Liver (tissue), 9 donors: ENCODE results near the gene EVA1C. TPM values are rescaled to one million over a fixed set of nuclear protein-coding genes. Genes with fewer than 3 reads are reported as not detected.
"Not testable (repeated sequence)": the region's sequence is repeated elsewhere in the genome, so short reads cannot be mapped to it uniquely, and the experiment has no call there.

Experiments
- DNase-seq: peaks from one replicate; pipeline ENCODE4 v3.0.0-alpha.2; 2017; ENCODE audit warnings: low spot score
- H3K27ac ChIP-seq, 2 donors: one replicate each; pipeline ENCODE4 v1.7.0; 2013; ENCODE audit warnings: inconsistent platforms in 2 of 2, low read length in 2 of 2, control low read depth in 1 of 2, low read depth in 1 of 2, mild to moderate bottlenecking in 1 of 2
- H3K27me3 ChIP-seq, 4 donors: one replicate each; pipeline versions ENCODE4 v1.6.1 to v1.7.0; 2013; ENCODE audit warnings: low read length in 3 of 4, inconsistent platforms in 1 of 4, mild to moderate bottlenecking in 1 of 4, moderate library complexity in 1 of 4; ENCODE audit not compliant: control insufficient read depth in 4 of 4, insufficient read depth in 4 of 4
- H3K36me3 ChIP-seq, 4 donors: one replicate each; pipeline versions ENCODE4 v1.6.1 to v1.7.0; 2013; ENCODE audit warnings: low read length in 3 of 4, mild to moderate bottlenecking in 3 of 4, low read depth in 1 of 4, moderate library complexity in 1 of 4; ENCODE audit not compliant: control insufficient read depth in 4 of 4, insufficient read depth in 3 of 4
- H3K4me1 ChIP-seq, 4 donors: one replicate each; pipeline versions ENCODE4 v1.6.1 to v1.7.0; 2013; ENCODE audit warnings: low read length in 3 of 4, mild to moderate bottlenecking in 3 of 4, moderate library complexity in 1 of 4; ENCODE audit not compliant: control insufficient read depth in 4 of 4, insufficient read depth in 4 of 4
- H3K4me3 ChIP-seq, 3 donors: one replicate each; pipeline versions ENCODE4 v1.6.1 to v1.7.0; 2013; ENCODE audit warnings: low read length in 3 of 3, control low read depth in 1 of 3, low read depth in 1 of 3, mild to moderate bottlenecking in 1 of 3
- H3K9ac ChIP-seq, 2 donors: one replicate each; pipeline ENCODE4 v1.7.0; 2013; ENCODE audit warnings: low read length in 2 of 2, mild to moderate bottlenecking in 2 of 2, moderate library complexity in 2 of 2, control low read depth in 1 of 2, low read depth in 1 of 2
- H3K9me3 ChIP-seq, 4 donors: one replicate each; pipeline versions ENCODE4 v1.6.1 to v1.7.0; 2013; ENCODE audit warnings: low read length in 3 of 4; ENCODE audit not compliant: control insufficient read depth in 4 of 4
- ATF3 ChIP-seq: IDR thresholded peaks from 2 replicates; pipeline ENCODE4 v1.6.1; 2016; ENCODE audit warnings: antibody characterized with exemption
- EGR1 ChIP-seq, 2 donors: IDR thresholded peaks; 2 replicates each; pipeline ENCODE4 v1.6.1; 2016 to 2018; ENCODE audit warnings: antibody characterized with exemption in 2 of 2, low read depth in 2 of 2
- GABPA ChIP-seq, 2 donors: IDR thresholded peaks in 1 of 2; conservative IDR thresholded peaks in 1 of 2; 2 replicates each; pipeline ENCODE4 v1.6.1; 2016; ENCODE audit warnings: antibody characterized with exemption in 2 of 2, mild to moderate bottlenecking in 1 of 2, moderate library complexity in 1 of 2
- JUND ChIP-seq, 2 donors: IDR thresholded peaks; 2 replicates each; pipeline ENCODE4 v1.6.1; 2016; ENCODE audit warnings: antibody characterized with exemption in 2 of 2
- NR2F2 ChIP-seq: IDR thresholded peaks from 2 replicates; pipeline ENCODE4 v1.6.1; 2016; ENCODE audit warnings: antibody characterized with exemption
- REST ChIP-seq: IDR thresholded peaks from 2 replicates; pipeline ENCODE4 v1.6.1; 2016; ENCODE audit warnings: antibody characterized with exemption, mild to moderate bottlenecking
- TAF1 ChIP-seq: conservative IDR thresholded peaks from 2 replicates; pipeline ENCODE4 v1.6.1; 2016; ENCODE audit warnings: antibody characterized with exemption, mild to moderate bottlenecking
- YY1 ChIP-seq: IDR thresholded peaks from 2 replicates; pipeline ENCODE4 v1.6.1; 2016; ENCODE audit warnings: antibody characterized with exemption, mild to moderate bottlenecking
- ZBTB33 ChIP-seq: IDR thresholded peaks from 2 replicates; pipeline ENCODE4 v1.6.1; 2016; ENCODE audit warnings: antibody characterized with exemption
- WGBS: extraction: QIAGEN DNeasy Blood & Tissue Kit; methylation state at CpG from one replicate; pipeline ENCODE4 v1.1.7; 2013; 5-methylcytosine and 5-hydroxymethylcytosine counted together
- polyA plus RNA-seq, 2 donors: library from polyadenylated mRNA; stranded (reverse) in 1 of 2; unstranded in 1 of 2; fragments of 200-250 nt in 1 of 2; fragments of >200 nt in 1 of 2; fragmentation: Nextera tagmentation in 1 of 2; extraction: Ambion mirVana in 1 of 2; gene quantifications; one replicate each; pipeline versions ENCODE4 v1.2.1 to v1.2.3, GENCODE V29; 2013 to 2015
- total RNA-seq, 2 donors: library from RNA; depleted of rRNA; stranded (reverse); fragments of >200 nt; gene quantifications; one replicate each; pipeline ENCODE4 v1.2.3, GENCODE V29; 2014
- donor health status: healthy.
- donor health status: healthy.
- donor health status: healthy.
- donor health status: healthy.
- donor health status: healthy.

The EVA1C gene
- total and polyA plus RNA-seq, 4 donors: 0.47 to 3.3 (median 2.4) TPM

GRCh38 chr21:32368386-32368785, 44.1 kb upstream of the EVA1C start (continued):
- TF ChIP-seq REST: no peak
- TF ChIP-seq YY1: no peak

GRCh38 chr21:32368961-32369360, 43.5 kb upstream of the EVA1C start:
- H3K27me3 ChIP-seq, H3K9ac ChIP-seq, H3K27ac ChIP-seq, DNase-seq, H3K4me3 ChIP-seq, H3K4me1 ChIP-seq, H3K9me3 ChIP-seq: not testable (repeated sequence)
- 88% methylated on average over 1 of the region's 1 CpG for WGBS
- H3K36me3 ChIP-seq: peaks cover 17 to 76% (median 36%) of the 10 kb centered on the region in 4 donors

GRCh38 chr21:32370998-32371766, 41.3 kb upstream of the EVA1C start:
- 91% methylated on average over 6 of the region's 6 CpGs for WGBS
- Histone ChIP-seq H3K27me3 (no peaks in the 10 kb centered on the region), H3K9ac (no peak overlapping the region), H3K9me3 (no peaks in the 10 kb centered on the region), H3K27ac (no peak overlapping the region), H3K4me1 (no peaks in the 10 kb centered on the region), H3K4me3 (no peak overlapping the region), H3K36me3 (peaks cover 11 to 71% (median 31%) of the 10 kb centered on the region in 4 donors)
- TF ChIP-seq TAF1 (no peak), ATF3 (no peak), EGR1 (IDR thresholded peaks at IDR 0.05; ENCODE audit: low read depth in 2 of 2) (no peak), JUND (IDR thresholded peaks at IDR 0.05) (no peak), ZBTB33 (no peak), NR2F2 (no peak)
- DNase-seq: no peak

GRCh38 chr21:32371913-32372314, 40.6 kb upstream of the EVA1C start:
- TF ChIP-seq GABPA (IDR thresholded peaks at IDR 0.05 in 1 of 2, conservative IDR thresholded peaks at IDR 0.05 in 1 of 2) (no peak), NR2F2 (peak; percentile 32), EGR1 (IDR thresholded peaks at IDR 0.05; ENCODE audit: low read depth in 2 of 2) (no peak), JUND (IDR thresholded peaks at IDR 0.05) (peak in 1 of 2 donors; percentile 11)
- DNase-seq: no peak
- no peaks in the 10 kb centered on the region for H3K27me3 ChIP-seq
- H3K4me1 ChIP-seq: no peaks in the 10 kb centered on the region
- H3K4me3 ChIP-seq: no peak overlapping the region
- H3K9me3 ChIP-seq: no peaks in the 10 kb centered on the region
- 81% methylated on average over 6 of the region's 6 CpGs for WGBS
- peak overlapping the region in 1 of 2 donors; percentile 1 for H3K27ac ChIP-seq
- H3K36me3 ChIP-seq: peaks cover 10 to 65% (median 25%) of the 10 kb centered on the region in 4 donors
- no peak overlapping the region for H3K9ac ChIP-seq
